Measurements from ENCODE around the gene MT3.

Gene MT3

DNA sequence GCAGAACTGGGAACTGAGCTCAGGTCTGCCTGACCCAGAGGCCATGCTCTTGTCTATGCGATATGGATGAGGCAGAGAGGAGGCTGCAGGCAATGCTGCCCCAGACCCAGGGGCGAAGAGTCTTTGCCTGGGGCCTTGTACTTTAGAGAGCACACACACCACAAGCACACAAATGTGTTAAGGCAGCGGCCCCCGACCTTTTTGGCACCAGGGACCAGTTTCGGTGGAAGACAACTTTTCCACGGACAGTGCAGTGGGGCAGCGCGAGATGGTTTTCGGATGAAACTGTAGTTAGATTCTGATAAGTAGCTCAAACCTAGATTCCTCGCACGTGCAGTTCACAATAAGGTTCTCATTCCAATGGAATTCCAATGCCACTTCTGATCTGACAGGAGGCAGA, 17.8 kb upstream of the MT3 start:
- H3F3A ChIP-seq (ENCODE audit: control insufficient read depth, insufficient read depth), result no peaks in the 10 kb centered on the region
- no peak overlapping the region for H3K27ac ChIP-seq (ENCODE audit: low read depth, low read length)
- H3K27me3 ChIP-seq (ENCODE audit: control insufficient read depth, low read length), result no peaks in the 10 kb centered on the region; the same call in 1 of the 2 replicates
- no peaks in the 10 kb centered on the region for H3K9me2 ChIP-seq (replicated peaks; ENCODE audit: control insufficient read depth, low read length)
- H3K4me1 ChIP-seq (ENCODE audit: control insufficient read depth, low read length), result no peaks in the 10 kb centered on the region
- no peak for TF ChIP-seq EZH2phosphoT487 (IDR thresholded peaks at IDR 0.05; ENCODE audit: borderline replicate concordance, low read length)
- TF ChIP-seq, protein P1, sequence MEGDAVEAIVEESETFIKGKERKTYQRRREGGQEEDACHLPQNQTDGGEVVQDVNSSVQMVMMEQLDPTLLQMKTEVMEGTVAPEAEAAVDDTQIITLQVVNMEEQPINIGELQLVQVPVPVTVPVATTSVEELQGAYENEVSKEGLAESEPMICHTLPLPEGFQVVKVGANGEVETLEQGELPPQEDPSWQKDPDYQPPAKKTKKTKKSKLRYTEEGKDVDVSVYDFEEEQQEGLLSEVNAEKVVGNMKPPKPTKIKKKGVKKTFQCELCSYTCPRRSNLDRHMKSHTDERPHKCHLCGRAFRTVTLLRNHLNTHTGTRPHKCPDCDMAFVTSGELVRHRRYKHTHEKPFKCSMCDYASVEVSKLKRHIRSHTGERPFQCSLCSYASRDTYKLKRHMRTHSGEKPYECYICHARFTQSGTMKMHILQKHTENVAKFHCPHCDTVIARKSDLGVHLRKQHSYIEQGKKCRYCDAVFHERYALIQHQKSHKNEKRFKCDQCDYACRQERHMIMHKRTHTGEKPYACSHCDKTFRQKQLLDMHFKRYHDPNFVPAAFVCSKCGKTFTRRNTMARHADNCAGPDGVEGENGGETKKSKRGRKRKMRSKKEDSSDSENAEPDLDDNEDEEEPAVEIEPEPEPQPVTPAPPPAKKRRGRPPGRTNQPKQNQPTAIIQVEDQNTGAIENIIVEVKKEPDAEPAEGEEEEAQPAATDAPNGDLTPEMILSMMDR (IDR thresholded peaks at IDR 0.05; ENCODE audit: low read depth, low read length, poor library complexity, severe bottlenecking), result no peak
- no peak overlapping the region for H3K4me3 ChIP-seq (ENCODE audit: low read length)
- no peaks in the 10 kb centered on the region for H4K20me1 ChIP-seq (ENCODE audit: control insufficient read depth, insufficient read depth, low read depth, low read length)
- H3K9me3 ChIP-seq (ENCODE audit: control insufficient read depth, insufficient read depth, low read length), result no peaks in the 10 kb centered on the region
- no peak overlapping the region for H3K4me2 ChIP-seq (ENCODE audit: low read length)
- no peaks in the 10 kb centered on the region for H3K36me3 ChIP-seq (ENCODE audit: control insufficient read depth, low read length)
- no peaks in the 10 kb centered on the region for H3K79me2 ChIP-seq (ENCODE audit: control insufficient read depth, low read length)

DNA sequence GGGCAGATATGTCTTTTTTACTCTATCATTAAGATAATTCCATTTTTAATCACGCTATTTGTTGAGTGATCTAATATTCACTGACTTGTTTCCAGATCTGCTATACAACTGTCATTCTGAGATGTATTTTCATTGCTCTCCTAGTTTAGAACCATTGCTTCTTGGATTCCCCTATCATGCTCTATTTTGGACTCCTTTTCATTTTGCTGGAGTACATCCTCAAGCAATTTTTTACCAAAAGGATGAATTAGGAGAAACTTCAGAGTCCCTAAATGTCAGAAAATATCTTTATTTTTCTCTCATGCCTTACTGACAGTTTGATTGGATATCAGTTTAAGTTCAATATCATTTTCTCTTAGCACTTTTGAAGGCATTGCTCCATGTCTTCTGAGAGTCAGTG, 14.7 kb upstream of the MT3 start:
- Histone ChIP-seq H3F3A (ENCODE audit: control insufficient read depth, insufficient read depth) (no peaks in the 10 kb centered on the region), H3K4me1 (ENCODE audit: control insufficient read depth, low read length) (no peaks in the 10 kb centered on the region), H3K4me2 (ENCODE audit: low read length) (no peak overlapping the region), H4K20me1 (ENCODE audit: control insufficient read depth, insufficient read depth, low read depth, low read length) (no peaks in the 10 kb centered on the region), H3K79me2 (ENCODE audit: control insufficient read depth, low read length) (no peaks in the 10 kb centered on the region), H3K9me3 (ENCODE audit: control insufficient read depth, insufficient read depth, low read length) (no peaks in the 10 kb centered on the region), H3K36me3 (ENCODE audit: control insufficient read depth, low read length) (no peaks in the 10 kb centered on the region), H3K27me3 (ENCODE audit: control insufficient read depth, low read length) (no peaks in the 10 kb centered on the region; the same call in 1 of the 2 replicates), H3K27ac (ENCODE audit: low read depth, low read length) (no peak overlapping the region), H3K4me3 (ENCODE audit: low read length) (no peak overlapping the region), H3K9me2 (replicated peaks; ENCODE audit: control insufficient read depth, low read length) (no peaks in the 10 kb centered on the region)
- TF ChIP-seq, protein P1 (IDR thresholded peaks at IDR 0.05; ENCODE audit: low read depth, low read length, poor library complexity, severe bottlenecking), result no peak
- TF ChIP-seq EZH2phosphoT487 (IDR thresholded peaks at IDR 0.05; ENCODE audit: borderline replicate concordance, low read length), result no peak

DNA sequence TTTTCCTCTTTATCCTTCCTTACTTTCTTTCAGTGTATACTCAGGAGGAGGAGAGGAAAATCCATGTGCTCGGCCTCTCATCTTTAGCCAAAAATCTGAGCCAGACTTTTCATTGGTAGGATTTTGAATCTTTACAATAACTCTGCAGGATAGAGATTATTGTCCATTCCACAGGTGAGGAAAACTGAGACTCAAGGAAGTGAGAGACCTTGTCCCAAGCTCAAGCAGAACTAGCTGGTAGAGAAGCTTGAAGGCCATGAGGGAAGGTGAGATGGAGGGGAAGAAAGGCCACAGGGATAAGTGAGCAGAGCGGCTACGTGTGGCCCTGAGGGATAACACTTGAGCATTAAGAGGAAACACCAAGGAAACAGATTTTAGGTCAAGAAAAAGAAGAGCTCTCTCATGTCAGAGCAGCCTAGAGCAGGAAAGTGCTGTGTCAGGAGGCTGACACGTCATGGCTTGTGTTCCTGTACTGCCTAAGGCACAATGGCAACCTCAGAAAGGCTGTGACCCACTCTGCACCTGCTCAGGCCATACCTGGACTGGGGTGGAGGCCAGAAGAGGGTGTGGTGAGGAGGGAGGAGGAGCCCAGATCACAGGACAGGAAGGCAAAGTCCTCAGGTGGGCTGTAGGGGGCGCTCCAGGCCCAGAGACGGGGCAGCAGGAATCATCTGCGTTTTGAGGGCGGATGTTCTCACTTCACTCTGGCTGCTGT, 12.6 kb upstream of the MT3 start:
- TF ChIP-seq, protein P1 (IDR thresholded peaks at IDR 0.05; ENCODE audit: low read depth, low read length, poor library complexity, severe bottlenecking), result peak; percentile 89
- no peak for TF ChIP-seq EZH2phosphoT487 (IDR thresholded peaks at IDR 0.05; ENCODE audit: borderline replicate concordance, low read length)
- H3K4me2 ChIP-seq (ENCODE audit: low read length), result no peak overlapping the region
- no peaks in the 10 kb centered on the region for H3K27me3 ChIP-seq (ENCODE audit: control insufficient read depth, low read length)
- H4K20me1 ChIP-seq (ENCODE audit: control insufficient read depth, insufficient read depth, low read depth, low read length), result no peaks in the 10 kb centered on the region
- H3K9me3 ChIP-seq (ENCODE audit: control insufficient read depth, insufficient read depth, low read length), result no peaks in the 10 kb centered on the region
- no peak overlapping the region for H3K27ac ChIP-seq (ENCODE audit: low read depth, low read length)
- H3K36me3 ChIP-seq (ENCODE audit: control insufficient read depth, low read length), result no peaks in the 10 kb centered on the region
- no peaks in the 10 kb centered on the region for H3K4me1 ChIP-seq (ENCODE audit: control insufficient read depth, low read length)
- H3K79me2 ChIP-seq (ENCODE audit: control insufficient read depth, low read length), result no peaks in the 10 kb centered on the region
- H3K4me3 ChIP-seq (ENCODE audit: low read length), result no peak overlapping the region
- no peaks in the 10 kb centered on the region for H3F3A ChIP-seq (ENCODE audit: control insufficient read depth, insufficient read depth)
- no peaks in the 10 kb centered on the region for H3K9me2 ChIP-seq (replicated peaks; ENCODE audit: control insufficient read depth, low read length)

All from DOHH2 (cell line).